ES-I3 (cell line): ENCODE results near the gene LRWD1.
A peak's percentile ranks its signal among the peaks of the same experiment; 100 is the strongest.

Source experiments
- H3K36me3 ChIP-seq: 2 replicates; pipeline ENCODE4 v1.6.1; 2013; ENCODE audit warnings: mild to moderate bottlenecking, low read length, control low read depth, moderate library complexity; ENCODE audit not compliant: insufficient read depth
- H3K4me1 ChIP-seq: 2 replicates; pipeline ENCODE4 v1.6.1; 2013; ENCODE audit warnings: mild to moderate bottlenecking, control low read depth, low read length; ENCODE audit not compliant: insufficient read depth
- H3K9ac ChIP-seq: 2 replicates; pipeline ENCODE4 v1.6.1; 2013; ENCODE audit warnings: low read depth, mild to moderate bottlenecking, low read length, moderate library complexity
- H3K9me3 ChIP-seq: 2 replicates; pipeline ENCODE4 v1.6.1; 2013; ENCODE audit warnings: mild to moderate bottlenecking, low read length, moderate library complexity; ENCODE audit not compliant: control insufficient read depth, insufficient read depth

The LRWD1 gene

DNA sequence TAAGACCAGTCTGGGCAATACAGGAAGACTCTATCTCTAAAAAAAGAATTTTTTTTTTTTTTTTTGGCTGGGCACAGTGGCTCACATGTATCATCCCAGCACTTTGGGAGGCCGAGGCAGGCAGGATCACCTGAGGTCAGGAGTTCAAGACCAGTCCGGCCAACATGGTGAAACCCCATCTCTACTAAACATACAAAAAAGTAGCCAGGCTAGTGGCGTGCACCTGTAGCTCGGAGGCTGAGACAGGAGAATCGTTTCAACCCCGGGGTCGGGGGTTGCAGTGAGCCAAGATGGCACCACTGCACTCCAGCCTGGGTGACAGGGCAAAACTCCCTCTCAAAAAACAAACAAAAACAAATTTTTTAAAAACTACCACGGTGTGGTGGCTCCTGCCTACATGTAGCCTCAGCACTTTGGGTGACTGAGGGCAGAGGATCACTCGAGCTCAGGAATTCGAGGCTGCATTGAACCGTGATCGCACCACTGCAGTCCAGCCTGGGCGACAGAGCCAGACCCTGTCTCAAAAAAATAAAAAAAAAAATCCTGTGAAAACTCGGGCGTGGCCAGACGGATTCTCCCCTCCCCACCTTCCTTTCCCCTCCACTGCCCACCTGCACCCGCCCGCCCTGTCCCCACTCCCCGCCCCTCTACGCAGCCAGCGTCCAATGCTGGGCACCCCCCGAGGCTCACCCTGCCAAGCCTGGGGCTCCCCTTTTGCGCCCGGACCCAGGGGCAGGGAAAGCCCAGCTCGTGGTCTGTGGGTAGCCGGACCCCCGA lies 32.2 kb upstream of the LRWD1 start:
- H3K9me3 ChIP-seq = no peaks in the 10 kb centered on the region
- H3K9ac ChIP-seq = peak overlapping the region; percentile 75
- peaks cover 22% of the 10 kb centered on the region for H3K4me1 ChIP-seq
- H3K36me3 ChIP-seq = no peaks in the 10 kb centered on the region

DNA sequence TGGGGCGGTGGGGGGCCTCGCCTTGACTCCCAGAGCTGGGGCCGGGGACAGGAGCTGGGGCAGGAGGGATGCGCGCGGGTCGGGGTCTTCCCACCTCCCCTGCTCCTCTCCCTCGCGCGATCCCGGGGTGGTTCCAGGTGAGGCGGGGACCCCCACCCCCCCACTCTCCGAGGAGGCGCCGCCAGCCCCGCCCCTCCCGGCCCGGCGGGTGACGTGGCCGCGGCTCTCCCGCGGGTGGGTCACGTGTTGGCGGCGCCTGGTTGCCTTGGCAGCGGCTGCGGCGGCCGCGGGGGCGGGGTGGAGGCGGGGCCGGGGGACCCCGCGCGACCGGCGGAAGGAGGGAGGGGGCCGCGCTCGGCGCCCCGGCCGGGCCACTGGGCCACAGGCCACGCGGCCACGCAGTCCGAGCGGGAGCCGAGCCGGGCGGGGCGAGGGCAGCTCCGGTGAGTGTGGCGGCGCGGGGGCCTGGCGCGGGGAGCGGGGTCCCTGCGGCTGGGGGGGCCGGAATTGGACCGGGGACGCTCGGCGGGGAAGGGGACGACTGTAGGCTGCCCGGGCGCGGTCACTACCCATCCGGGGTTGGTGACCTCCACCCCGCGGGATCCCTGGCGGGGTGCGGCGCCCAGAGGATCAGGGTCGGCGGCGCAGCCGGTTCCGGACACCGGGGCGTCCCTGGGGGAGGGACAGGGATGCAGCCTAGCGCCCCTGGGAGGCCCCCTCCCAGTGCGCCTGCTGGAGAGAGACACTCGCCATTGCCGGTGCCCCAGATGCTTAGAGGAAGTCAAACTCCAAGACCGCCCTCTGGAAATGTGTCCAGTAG lies 31.4 kb upstream of the LRWD1 start, which contains the start of gene ORAI2:
TSS of gene ORAI2 (plus strand) at position 357 of the 820 bp plus-strand sequence. CDS start 5,382 bp downstream, outside the sequence.
- peaks cover 22% of the 10 kb centered on the region for H3K4me1 ChIP-seq
- peak within 1 kb of the TSS; percentile 75 for H3K9ac ChIP-seq
- H3K36me3 ChIP-seq = no peaks in the 10 kb centered on the region
- no peaks in the 10 kb centered on the region for H3K9me3 ChIP-seq

DNA sequence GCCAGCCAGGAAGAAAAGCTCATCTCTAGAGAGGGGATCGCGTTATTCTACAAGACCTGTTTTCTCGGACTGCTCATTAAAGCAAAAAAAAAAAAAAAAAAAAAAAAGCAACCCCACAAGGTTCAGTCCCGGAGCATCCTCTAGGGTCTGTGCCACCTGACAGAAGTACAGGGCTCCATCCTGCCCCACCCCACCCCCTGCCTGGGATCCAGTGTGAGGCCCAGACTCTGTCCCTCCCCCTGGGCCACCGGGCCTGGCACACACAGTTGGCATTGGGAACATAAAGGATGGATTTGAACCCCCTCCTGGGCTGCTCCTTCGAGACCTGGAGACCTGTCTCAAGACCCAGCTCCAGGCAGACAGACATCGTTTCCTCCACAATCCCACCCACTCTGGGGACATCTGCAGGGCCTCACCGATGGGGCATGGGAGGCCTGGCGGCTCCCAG lies 30.7 kb upstream of the LRWD1 start:
- H3K36me3 ChIP-seq = no peaks in the 10 kb centered on the region
- H3K9me3 ChIP-seq = no peaks in the 10 kb centered on the region
- peak overlapping the region; percentile 75 for H3K9ac ChIP-seq
- H3K4me1 ChIP-seq = peaks cover 22% of the 10 kb centered on the region

DNA sequence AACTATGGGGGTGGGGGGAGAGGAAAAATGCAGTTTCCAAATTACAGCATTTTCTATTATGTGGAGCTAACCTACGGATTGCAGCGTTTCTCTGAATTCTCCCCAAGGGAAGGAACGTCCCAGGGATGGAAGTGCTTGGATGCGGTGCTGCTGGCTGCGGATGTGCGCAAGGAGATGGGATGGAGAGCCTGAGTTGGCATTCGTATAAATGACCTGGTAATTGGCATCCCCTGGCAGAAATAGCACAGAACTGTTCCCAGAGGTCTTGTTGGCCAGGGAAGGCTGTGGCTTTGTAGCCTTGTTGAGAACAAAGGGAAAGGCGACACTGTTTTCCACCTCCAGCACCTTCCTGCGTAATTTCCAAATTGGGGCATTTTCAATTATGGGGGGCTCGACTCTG lies 28.7 kb upstream of the LRWD1 start:
- Histone ChIP-seq H3K9me3 (no peaks in the 10 kb centered on the region), H3K9ac (no peak overlapping the region), H3K36me3 (no peaks in the 10 kb centered on the region), H3K4me1 (peaks cover 22% of the 10 kb centered on the region)

DNA sequence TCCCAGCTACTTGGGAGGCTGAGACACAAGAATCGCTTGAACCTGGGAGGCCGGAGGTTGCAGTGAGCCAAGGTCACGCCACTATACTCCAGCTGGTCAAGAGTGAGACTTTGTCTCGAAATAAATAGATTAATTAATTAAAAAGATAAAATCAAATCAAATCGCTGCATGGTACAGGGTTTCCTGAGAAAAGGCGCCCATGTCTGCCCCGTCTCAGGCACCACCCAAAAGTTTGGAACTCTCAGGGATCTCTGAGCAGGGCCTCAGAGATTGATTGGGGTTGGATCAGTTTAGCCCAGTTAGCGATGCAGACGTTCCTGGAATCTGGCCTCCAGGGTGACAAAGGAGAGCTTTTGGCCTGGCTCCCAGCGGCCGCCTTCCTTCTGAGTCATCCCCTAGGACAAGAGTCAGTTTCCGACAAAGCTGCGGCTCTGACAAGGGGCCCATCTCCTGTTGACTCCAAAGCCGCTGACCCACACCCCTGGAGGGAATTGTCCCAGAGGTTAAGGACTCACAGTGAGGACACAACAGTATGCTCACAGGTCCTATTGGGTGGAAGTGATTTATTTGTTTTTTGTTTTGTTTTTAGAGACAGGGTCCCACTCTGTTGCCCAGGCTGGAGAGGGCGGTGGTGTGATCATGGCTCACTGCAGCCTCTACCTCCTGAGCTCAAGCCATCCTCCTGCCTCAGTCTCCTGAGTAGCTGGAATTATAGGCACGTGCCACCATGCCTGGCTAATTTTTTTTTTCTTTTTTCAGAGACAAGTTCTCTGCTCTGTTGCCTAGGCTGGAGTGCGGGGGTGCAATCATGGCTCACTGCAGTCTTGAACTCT lies 24.6 kb upstream of the LRWD1 start:
- Histone ChIP-seq H3K36me3 (peaks cover 3% of the 10 kb centered on the region; the same call in 1 of the 2 replicates), H3K9ac (no peak overlapping the region), H3K9me3 (no peaks in the 10 kb centered on the region), H3K4me1 (peaks cover 4% of the 10 kb centered on the region; the same call in 1 of the 2 replicates)

- H3K9me3 ChIP-seq = no peaks in the 10 kb centered on the region
- H3K36me3 ChIP-seq = peaks cover 3% of the 10 kb centered on the region; the same call in 1 of the 2 replicates
- peaks cover 11% of the 10 kb centered on the region; the same call in 1 of the 2 replicates for H3K4me1 ChIP-seq
- H3K9ac ChIP-seq = no peak overlapping the region
Measured at GRCh38 chr7:102444961-102445673, 19.7 kb upstream of the LRWD1 start.

DNA sequence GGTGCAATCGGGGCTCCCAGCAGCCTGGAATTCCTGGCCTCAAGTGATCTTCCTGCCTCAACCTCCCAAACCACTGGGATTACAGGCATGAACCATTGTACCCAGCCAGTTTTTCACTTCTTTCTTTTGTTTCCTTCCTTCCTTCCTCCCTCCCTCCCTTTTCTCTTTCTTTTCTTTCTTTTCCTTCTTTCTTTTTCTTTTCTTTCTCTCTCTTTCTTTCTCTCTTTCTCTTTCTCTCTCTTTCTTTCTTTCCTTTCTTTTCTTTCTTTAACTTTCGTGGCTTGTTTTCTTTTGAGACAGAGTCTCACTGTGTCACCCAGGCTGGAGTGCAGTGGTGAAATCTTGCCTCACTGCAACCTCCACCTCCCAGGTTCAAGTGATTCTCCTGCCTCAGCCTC lies 19.1 kb upstream of the LRWD1 start:
- Histone ChIP-seq H3K36me3 (peaks cover 3% of the 10 kb centered on the region; the same call in 1 of the 2 replicates), H3K9me3 (no peaks in the 10 kb centered on the region), H3K9ac (no peak overlapping the region), H3K4me1 (peaks cover 8% of the 10 kb centered on the region; the same call in 1 of the 2 replicates)

DNA sequence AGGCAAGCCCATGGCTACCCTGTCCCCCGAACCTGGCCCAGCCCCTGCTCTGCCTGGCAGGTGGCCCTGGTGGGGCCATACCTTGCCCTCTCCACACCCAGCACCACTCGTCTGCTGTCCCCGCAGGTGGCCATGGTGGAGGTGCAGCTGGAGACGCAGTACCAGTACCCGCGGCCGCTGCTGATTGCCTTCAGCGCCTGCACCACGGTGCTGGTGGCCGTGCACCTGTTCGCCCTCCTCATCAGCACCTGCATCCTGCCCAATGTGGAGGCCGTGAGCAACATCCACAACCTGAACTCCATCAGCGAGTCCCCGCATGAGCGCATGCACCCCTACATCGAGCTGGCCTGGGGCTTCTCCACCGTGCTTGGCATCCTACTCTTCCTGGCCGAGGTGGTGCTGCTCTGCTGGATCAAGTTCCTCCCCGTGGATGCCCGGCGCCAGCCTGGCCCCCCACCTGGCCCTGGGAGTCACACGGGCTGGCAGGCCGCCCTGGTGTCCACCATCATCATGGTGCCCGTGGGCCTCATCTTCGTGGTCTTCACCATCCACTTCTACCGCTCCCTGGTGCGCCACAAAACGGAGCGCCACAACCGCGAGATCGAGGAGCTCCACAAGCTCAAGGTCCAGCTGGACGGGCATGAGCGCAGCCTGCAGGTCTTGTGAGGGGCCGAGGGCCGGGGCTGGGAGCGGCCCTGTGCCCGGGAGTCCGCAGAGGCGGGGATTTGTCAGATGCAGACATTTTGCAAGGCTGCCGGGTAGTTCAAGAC lies 18.2 kb upstream of the LRWD1 start:
- Histone ChIP-seq H3K9me3 (no peaks in the 10 kb centered on the region), H3K9ac (no peak overlapping the region), H3K4me1 (peaks cover 10% of the 10 kb centered on the region; the same call in 1 of the 2 replicates), H3K36me3 (peaks cover 3% of the 10 kb centered on the region; the same call in 1 of the 2 replicates)

GRCh38 chr7:102447311-102447710 lies 17.5 kb upstream of the LRWD1 start:
- Histone ChIP-seq H3K9ac (no peak overlapping the region), H3K4me1 (peaks cover 14% of the 10 kb centered on the region; the same call in 1 of the 2 replicates), H3K9me3 (no peaks in the 10 kb centered on the region), H3K36me3 (peaks cover 3% of the 10 kb centered on the region; the same call in 1 of the 2 replicates)

DNA sequence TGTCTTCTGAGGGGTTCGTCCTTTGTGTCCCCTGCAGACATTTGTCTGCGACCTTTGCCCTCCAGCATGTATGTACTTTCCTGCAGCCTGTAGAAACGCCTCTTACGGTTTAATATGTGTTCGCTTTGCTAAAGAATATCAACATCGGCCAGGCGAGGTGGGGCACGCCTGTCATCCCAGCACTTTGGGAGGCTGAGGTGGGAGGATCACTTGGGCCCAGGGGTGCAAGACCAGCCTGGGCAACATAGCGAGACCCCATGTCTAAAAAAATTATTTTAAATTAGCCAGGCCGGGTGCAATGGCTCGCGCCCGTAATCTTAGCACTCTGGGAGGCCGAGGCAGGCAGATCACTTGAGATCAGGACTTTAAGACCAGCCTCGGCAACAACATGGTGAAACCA lies 15.6 kb upstream of the LRWD1 start:
- Histone ChIP-seq H3K9ac (no peak overlapping the region), H3K9me3 (no peaks in the 10 kb centered on the region), H3K4me1 (peaks cover 14% of the 10 kb centered on the region; the same call in 1 of the 2 replicates), H3K36me3 (peaks cover 3% of the 10 kb centered on the region; the same call in 1 of the 2 replicates)

DNA sequence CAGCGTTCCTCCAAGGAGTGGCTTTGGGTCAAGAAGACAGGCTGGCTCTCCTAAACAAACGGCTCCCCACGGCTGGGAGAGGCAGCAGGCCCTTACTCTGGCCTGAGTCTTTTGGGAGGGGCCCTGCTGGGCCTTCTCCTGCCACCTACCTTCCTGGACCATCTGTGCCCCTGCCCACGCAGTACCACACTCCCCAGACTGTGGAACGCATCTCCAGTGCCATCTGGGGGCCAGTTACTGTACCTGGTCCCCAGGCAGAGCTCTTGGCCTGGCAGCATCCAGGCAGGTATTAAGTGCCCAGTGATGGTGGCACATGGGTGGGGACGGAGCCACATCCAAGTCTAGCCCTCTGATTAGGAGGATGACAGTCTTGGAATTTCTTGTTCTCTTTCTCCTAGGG lies 14.5 kb upstream of the LRWD1 start:
- Histone ChIP-seq H3K9me3 (no peaks in the 10 kb centered on the region), H3K4me1 (peaks cover 14% of the 10 kb centered on the region; the same call in 1 of the 2 replicates), H3K36me3 (no peaks in the 10 kb centered on the region; the same call in 1 of the 2 replicates), H3K9ac (no peak overlapping the region)

DNA sequence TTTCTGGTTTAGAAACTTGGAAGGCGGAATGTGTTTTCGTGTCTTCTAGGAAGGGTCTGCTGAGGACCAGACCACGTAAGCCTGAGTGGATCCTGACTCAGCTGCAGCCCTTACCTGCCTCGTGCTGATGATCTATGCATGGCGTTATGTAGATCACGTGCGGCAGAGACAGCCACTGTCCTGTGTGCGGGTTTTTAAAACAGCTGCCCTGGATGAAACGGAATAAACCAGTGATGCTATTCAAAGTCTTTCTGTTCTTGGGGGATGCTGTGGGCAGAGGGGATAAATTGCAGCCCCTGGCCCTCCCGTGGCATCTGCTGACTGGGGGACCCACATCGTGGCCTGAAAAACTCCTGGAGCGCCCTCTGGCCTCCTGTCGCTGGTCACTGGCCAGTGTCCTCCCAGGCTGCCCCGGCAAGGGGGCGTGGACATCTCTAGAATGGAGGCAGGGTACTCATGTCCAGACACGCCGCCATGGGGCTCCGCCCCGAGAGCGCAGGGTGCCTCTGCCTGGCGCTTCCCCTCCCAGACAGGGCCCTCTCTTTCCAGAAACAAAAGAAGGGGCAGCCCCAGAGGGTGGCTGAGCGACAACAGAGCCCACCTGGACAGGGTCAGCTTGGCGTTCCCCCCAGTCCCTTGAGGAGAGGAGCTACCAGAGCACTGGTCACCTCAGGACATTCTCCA lies 13.3 kb upstream of the LRWD1 start:
- 0 out of 2 replicates have a peak, but pooled peaks cover 3% of the 10 kb centered on the region for H3K36me3 ChIP-seq
- H3K9me3 ChIP-seq = no peaks in the 10 kb centered on the region
- no peak overlapping the region for H3K9ac ChIP-seq
- H3K4me1 ChIP-seq = peaks cover 14% of the 10 kb centered on the region; the same call in 1 of the 2 replicates
